ENCODE results near the gene FAM107A. TPM values are rescaled to one million over a fixed set of nuclear protein-coding genes. Genes with fewer than 3 reads are reported as not detected.
A peak's percentile ranks its signal among the peaks of the same experiment; 100 is the strongest.

Gene FAM107A
- total and polyA plus RNA-seq, 2 of the 13 experiments (the other 11 are each of a cell fraction or from before 2014, with no cell fraction given): not detected

- TF ChIP-seq RBFOX2 (IDR thresholded peaks at IDR 0.05; ENCODE audit: low read depth, low read length) (0 out of 2 replicates have a peak, but pooled peaks have one; percentile 12), ELF1 (CRISPR knock-in tag; IDR thresholded peaks at IDR 0.05) (peak; percentile 52), ZNF597 (CRISPR knock-in tag; IDR thresholded peaks at IDR 0.05) (no peak), HNF1A (IDR thresholded peaks at IDR 0.05; ENCODE audit: low read depth) (peak; percentile 46; the same call in 1 of the 2 replicates), HNF1A (CRISPR knock-in tag; IDR thresholded peaks at IDR 0.05; ENCODE audit: borderline replicate concordance) (peak; percentile 58; the same call in 1 of the 2 replicates), ZNF615 (CRISPR knock-in tag; IDR thresholded peaks at IDR 0.05; ENCODE audit: borderline replicate concordance) (no peak), MED1 (CRISPR knock-in tag; IDR thresholded peaks at IDR 0.05) (peak; percentile 88), FOSL1 (CRISPR knock-in tag; IDR thresholded peaks at IDR 0.05; ENCODE audit: borderline replicate concordance) (0 out of 2 replicates have a peak, but pooled peaks have one; percentile 20), NCOR1 (IDR thresholded peaks at IDR 0.05; ENCODE audit: borderline replicate concordance, low read length) (peak; percentile 94), ZNF598 (CRISPR knock-in tag; IDR thresholded peaks at IDR 0.05; ENCODE audit: borderline replicate concordance) (0 out of 2 replicates have a peak, but pooled peaks have one; percentile 43), NCOA2 (CRISPR knock-in tag; IDR thresholded peaks at IDR 0.05) (peak; percentile 81), BHLHE40 (IDR thresholded peaks at IDR 0.05; ENCODE audit: low read length) (no peak), ZNF792 (CRISPR knock-in tag; IDR thresholded peaks at IDR 0.05) (no peak), ZNF10 (CRISPR knock-in tag; IDR thresholded peaks at IDR 0.05; ENCODE audit: borderline replicate concordance, low read depth) (no peak), CREM (IDR thresholded peaks at IDR 0.05) (peak; percentile 62), CREM (CRISPR knock-in tag; IDR thresholded peaks at IDR 0.05) (no peak), ATRX (CRISPR knock-in tag; IDR thresholded peaks at IDR 0.05; ENCODE audit: borderline replicate concordance) (no peak), ZNF841 (CRISPR knock-in tag; IDR thresholded peaks at IDR 0.05; ENCODE audit: borderline replicate concordance) (peak; percentile 26; the same call in 1 of the 2 replicates), ZNF580 (CRISPR knock-in tag; IDR thresholded peaks at IDR 0.05; ENCODE audit: borderline replicate concordance, low read depth) (0 out of 2 replicates have a peak, but pooled peaks have one; percentile 47), REPIN1 (CRISPR knock-in tag; IDR thresholded peaks at IDR 0.05; ENCODE audit: borderline replicate concordance, low read depth) (peak; percentile 58; the same call in 1 of the 2 replicates), NFYB (CRISPR knock-in tag; IDR thresholded peaks at IDR 0.05) (no peak), TSC22D2 (CRISPR knock-in tag; IDR thresholded peaks at IDR 0.05; ENCODE audit: borderline replicate concordance) (no peak)
These were observed 41.4 kb downstream of the FAM107A start (continued) for GRCh38 chr3:58535531-58536500.

All from HepG2 (cell line).